Measurements from ENCODE around the gene ZRANB2. TPM values are rescaled to one million over a fixed set of nuclear protein-coding genes. Genes with fewer than 3 reads are reported as not detected.
A peak's percentile ranks its signal among the peaks of the same experiment; 100 is the strongest.

ZRANB2 gene
- total and polyA plus RNA-seq, 9 of the 15 experiments (the other 6 are each of a cell fraction or from before 2014, with no cell fraction given): 80.8 to 264 (median 157) TPM

DNA sequence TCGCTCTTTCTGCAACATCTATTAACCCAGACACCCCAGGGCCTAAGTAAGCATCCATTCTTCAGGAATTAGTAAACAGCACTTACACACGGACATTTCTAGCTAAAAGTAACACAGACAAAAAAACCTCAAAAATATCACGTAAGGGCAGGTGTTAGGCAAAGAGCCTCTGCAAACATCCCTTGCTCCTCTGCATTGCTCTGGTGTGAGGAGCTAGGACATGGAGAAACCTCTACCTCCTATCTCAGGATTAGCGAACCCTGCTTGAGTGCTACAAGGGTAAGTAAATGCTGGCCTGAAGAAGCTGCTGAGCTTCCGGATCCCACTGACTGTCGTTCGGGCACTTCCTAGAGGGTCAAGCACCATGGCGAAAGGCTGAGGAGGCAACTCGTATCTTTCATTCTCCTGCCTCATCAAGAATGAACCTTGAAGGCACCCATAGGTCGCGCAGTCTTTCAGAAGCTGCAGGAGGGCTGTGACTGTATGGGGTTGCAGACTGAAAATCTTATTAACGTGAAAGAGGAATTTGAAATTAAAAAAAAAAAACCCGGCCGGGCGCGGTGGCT lies 35.3 kb downstream of the ZRANB2 start (continued):
- TF ChIP-seq, protein P1, sequence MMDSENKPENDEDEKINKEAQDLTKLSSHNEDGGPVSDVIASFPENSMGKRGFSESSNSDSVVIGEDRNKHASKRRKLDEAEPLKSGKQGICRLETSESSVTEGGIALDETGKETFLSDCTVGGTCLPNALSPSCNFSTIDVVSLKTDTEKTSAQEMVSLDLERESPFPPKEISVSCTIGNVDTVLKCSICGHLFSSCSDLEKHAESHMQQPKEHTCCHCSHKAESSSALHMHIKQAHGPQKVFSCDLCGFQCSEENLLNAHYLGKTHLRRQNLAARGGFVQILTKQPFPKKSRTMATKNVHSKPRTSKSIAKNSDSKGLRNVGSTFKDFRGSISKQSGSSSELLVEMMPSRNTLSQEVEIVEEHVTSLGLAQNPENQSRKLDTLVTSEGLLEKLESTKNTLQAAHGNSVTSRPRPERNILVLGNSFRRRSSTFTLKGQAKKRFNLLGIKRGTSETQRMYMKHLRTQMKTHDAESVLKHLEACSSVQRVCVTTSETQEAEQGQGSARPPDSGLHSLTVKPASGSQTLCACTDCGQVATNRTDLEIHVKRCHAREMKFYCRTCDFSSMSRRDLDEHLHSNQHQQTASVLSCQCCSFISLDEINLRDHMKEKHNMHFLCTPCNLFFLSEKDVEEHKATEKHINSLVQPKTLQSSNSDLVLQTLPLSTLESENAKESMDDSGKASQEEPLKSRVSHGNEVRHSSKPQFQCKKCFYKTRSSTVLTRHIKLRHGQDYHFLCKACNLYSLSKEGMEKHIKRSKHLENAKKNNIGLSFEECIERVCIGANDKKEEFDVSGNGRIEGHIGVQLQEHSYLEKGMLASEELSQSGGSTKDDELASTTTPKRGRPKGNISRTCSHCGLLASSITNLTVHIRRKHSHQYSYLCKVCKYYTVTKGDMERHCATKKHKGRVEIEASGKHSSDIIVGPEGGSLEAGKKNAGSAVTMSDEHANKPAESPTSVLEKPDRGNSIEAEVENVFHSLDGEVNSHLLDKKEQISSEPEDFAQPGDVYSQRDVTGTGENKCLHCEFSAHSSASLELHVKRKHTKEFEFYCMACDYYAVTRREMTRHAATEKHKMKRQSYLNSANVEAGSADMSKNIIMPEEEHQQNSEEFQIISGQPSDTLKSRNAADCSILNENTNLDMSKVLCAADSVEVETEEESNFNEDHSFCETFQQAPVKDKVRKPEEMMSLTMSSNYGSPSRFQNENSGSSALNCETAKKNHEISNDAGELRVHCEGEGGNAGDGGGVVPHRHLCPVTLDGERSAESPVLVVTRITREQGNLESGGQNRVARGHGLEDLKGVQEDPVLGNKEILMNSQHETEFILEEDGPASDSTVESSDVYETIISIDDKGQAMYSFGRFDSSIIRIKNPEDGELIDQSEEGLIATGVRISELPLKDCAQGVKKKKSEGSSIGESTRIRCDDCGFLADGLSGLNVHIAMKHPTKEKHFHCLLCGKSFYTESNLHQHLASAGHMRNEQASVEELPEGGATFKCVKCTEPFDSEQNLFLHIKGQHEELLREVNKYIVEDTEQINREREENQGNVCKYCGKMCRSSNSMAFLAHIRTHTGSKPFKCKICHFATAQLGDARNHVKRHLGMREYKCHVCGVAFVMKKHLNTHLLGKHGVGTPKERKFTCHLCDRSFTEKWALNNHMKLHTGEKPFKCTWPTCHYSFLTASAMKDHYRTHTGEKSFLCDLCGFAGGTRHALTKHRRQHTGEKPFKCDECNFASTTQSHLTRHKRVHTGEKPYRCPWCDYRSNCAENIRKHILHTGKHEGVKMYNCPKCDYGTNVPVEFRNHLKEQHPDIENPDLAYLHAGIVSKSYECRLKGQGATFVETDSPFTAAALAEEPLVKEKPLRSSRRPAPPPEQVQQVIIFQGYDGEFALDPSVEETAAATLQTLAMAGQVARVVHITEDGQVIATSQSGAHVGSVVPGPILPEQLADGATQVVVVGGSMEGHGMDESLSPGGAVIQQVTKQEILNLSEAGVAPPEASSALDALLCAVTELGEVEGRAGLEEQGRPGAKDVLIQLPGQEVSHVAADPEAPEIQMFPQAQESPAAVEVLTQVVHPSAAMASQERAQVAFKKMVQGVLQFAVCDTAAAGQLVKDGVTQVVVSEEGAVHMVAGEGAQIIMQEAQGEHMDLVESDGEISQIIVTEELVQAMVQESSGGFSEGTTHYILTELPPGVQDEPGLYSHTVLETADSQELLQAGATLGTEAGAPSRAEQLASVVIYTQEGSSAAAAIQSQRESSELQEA (IDR thresholded peaks at IDR 0.05; ENCODE audit: low read depth): peak; percentile 88
- TF ChIP-seq SP1 (CRISPR knock-in tag; IDR thresholded peaks at IDR 0.05) (no peak), TAF1 (IDR thresholded peaks at IDR 0.05; ENCODE audit: control insufficient read depth, extremely low read depth, insufficient read depth, low read length, severe bottlenecking) (peak; percentile 42), ETV1 (tag; conservative IDR thresholded peaks at IDR 0.05; ENCODE audit: low read depth) (peak; percentile 53), MTA3 (IDR thresholded peaks at IDR 0.05; ENCODE audit: borderline replicate concordance) (peak; percentile 48), RAD21 (CRISPR knock-in tag; conservative IDR thresholded peaks at IDR 0.05 in 1 of 2, IDR thresholded peaks at IDR 0.05 in 1 of 2) (0 out of 4 replicates have a peak, but pooled peaks of 1 of the 2 experiments have one; percentile 10)
- TF ChIP-seq, protein P2, sequence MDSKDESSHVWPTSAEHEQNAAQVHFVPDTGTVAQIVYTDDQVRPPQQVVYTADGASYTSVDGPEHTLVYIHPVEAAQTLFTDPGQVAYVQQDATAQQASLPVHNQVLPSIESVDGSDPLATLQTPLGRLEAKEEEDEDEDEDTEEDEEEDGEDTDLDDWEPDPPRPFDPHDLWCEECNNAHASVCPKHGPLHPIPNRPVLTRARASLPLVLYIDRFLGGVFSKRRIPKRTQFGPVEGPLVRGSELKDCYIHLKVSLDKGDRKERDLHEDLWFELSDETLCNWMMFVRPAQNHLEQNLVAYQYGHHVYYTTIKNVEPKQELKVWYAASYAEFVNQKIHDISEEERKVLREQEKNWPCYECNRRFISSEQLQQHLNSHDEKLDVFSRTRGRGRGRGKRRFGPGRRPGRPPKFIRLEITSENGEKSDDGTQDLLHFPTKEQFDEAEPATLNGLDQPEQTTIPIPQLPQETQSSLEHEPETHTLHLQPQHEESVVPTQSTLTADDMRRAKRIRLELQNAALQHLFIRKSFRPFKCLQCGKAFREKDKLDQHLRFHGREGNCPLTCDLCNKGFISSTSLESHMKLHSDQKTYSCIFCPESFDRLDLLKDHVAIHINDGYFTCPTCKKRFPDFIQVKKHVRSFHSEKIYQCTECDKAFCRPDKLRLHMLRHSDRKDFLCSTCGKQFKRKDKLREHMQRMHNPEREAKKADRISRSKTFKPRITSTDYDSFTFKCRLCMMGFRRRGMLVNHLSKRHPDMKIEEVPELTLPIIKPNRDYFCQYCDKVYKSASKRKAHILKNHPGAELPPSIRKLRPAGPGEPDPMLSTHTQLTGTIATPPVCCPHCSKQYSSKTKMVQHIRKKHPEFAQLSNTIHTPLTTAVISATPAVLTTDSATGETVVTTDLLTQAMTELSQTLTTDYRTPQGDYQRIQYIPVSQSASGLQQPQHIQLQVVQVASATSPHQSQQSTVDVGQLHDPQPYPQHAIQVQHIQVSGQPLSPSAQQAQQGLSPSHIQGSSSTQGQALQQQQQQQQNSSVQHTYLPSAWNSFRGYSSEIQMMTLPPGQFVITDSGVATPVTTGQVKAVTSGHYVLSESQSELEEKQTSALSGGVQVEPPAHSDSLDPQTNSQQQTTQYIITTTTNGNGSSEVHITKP (IDR thresholded peaks at IDR 0.05; ENCODE audit: partially characterized antibody): no peak
- TF ChIP-seq, protein P3, sequence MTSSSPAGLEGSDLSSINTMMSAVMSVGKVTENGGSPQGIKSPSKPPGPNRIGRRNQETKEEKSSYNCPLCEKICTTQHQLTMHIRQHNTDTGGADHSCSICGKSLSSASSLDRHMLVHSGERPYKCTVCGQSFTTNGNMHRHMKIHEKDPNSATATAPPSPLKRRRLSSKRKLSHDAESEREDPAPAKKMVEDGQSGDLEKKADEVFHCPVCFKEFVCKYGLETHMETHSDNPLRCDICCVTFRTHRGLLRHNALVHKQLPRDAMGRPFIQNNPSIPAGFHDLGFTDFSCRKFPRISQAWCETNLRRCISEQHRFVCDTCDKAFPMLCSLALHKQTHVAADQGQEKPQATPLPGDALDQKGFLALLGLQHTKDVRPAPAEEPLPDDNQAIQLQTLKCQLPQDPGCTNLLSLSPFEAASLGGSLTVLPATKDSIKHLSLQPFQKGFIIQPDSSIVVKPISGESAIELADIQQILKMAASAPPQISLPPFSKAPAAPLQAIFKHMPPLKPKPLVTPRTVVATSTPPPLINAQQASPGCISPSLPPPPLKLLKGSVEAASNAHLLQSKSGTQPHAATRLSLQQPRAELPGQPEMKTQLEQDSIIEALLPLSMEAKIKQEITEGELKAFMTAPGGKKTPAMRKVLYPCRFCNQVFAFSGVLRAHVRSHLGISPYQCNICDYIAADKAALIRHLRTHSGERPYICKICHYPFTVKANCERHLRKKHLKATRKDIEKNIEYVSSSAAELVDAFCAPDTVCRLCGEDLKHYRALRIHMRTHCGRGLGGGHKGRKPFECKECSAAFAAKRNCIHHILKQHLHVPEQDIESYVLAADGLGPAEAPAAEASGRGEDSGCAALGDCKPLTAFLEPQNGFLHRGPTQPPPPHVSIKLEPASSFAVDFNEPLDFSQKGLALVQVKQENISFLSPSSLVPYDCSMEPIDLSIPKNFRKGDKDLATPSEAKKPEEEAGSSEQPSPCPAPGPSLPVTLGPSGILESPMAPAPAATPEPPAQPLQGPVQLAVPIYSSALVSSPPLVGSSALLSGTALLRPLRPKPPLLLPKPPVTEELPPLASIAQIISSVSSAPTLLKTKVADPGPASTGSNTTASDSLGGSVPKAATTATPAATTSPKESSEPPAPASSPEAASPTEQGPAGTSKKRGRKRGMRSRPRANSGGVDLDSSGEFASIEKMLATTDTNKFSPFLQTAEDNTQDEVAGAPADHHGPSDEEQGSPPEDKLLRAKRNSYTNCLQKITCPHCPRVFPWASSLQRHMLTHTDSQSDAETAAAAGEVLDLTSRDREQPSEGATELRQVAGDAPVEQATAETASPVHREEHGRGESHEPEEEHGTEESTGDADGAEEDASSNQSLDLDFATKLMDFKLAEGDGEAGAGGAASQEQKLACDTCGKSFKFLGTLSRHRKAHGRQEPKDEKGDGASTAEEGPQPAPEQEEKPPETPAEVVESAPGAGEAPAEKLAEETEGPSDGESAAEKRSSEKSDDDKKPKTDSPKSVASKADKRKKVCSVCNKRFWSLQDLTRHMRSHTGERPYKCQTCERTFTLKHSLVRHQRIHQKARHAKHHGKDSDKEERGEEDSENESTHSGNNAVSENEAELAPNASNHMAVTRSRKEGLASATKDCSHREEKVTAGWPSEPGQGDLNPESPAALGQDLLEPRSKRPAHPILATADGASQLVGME (CRISPR knock-in tag; IDR thresholded peaks at IDR 0.05): no peak

All from K562 (cell line).